ENCODE data around the gene BDH1.

The BDH1 gene

DNA sequence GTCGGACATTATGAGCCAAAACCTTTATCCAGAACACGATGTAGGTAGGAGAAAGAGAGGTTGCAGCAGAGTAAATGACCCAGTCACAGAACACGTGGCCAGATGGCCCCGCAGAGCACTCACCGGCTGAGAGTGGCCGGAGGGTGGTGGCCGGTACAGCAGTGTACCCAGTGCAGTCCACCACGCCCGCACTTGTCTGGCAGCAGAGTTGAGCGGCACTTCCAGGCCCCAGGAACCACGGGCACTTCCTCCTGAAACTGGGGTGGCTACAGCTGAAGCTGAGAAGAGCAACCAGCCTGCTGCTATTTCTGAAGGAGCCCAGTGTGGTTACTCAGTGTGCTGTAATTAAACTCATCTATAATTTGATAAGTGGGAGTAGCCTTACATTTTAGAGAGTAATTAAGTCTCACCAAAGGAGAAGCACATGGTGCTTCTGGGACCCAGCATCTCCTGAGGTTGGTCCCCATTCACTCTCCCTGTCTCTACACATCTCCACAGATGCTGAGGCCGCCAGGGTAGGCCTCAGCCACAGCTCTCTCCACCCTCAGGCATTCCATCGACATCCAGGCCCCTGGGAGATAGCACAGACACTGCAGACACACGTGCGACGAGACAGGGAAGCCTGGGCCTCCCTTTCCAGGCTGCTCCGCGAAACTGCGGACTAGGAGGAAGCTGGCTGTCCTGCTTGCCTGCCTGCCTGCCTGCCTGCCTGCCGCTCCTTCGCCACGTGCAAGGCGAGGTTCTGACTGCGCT is 49.8 kb downstream of the BDH1 start:
- DNase-seq (ENCODE audit: low spot score): no peak

DNA sequence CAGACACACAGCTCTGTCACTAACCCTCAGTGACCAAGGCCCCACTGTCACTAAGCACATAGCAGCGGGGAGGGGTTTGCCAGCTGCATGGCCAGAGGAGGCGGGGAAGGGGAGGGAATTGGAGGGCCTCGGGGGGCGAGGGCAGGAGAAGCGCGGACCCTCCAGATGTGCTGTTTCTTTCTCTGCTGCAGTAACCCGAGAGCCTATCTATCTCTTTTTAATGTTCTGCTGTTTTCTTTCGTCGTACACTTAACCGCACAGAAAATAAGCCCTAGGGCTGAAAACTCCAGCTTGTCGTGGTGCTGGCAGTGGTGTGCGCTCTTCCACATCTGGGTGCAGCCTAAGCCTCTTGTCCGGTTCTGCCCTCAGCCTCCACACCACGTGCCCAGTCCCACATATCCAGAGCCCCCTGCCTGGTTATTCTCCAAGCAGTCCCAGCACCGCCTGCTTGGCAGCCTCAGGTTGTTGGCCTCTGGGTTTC is 51.1 kb downstream of the BDH1 start:
- DNase-seq (ENCODE audit: low spot score): no peak

DNA sequence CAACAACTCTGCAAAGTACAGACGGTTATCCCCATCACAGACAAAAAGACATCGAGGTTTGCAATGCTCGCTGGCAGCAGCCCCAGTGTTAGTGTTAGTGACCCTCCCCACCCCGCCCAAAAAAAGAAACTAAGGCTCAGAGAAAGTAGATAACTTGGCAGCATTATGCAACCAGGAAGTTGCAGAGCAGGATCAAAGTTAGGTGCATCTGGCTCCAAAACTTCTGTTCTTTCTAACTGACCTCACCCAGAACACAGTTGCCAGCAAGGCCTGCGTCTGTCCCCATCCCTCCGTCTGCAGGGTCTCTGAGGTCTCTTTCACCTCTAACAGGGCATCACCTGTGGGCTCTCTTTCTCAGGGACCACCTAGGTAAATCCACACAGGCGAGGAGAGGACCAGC is 51.5 kb downstream of the BDH1 start:
- no peak for DNase-seq (ENCODE audit: low spot score)

DNA sequence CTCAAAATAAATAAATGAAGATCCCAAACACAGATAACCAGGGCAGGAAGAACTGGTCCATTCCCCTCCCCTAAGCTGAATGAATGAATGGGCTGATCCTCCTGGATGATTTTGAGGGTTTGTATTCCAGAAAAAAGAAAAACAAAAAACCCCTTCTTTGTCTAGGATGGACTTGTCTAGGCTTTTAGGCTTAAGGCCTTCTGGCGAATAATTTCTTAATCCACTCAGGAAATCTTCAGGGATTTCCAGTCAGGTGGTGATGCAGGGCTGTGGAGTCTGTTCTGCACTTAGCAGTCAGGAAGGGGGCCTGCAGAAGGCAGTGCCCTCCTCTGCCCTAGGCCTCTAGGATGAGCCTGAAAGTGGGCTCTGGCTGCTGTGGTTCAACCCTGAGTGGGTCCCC is 52.1 kb downstream of the BDH1 start:
- no peak for DNase-seq (ENCODE audit: low spot score)

DNA sequence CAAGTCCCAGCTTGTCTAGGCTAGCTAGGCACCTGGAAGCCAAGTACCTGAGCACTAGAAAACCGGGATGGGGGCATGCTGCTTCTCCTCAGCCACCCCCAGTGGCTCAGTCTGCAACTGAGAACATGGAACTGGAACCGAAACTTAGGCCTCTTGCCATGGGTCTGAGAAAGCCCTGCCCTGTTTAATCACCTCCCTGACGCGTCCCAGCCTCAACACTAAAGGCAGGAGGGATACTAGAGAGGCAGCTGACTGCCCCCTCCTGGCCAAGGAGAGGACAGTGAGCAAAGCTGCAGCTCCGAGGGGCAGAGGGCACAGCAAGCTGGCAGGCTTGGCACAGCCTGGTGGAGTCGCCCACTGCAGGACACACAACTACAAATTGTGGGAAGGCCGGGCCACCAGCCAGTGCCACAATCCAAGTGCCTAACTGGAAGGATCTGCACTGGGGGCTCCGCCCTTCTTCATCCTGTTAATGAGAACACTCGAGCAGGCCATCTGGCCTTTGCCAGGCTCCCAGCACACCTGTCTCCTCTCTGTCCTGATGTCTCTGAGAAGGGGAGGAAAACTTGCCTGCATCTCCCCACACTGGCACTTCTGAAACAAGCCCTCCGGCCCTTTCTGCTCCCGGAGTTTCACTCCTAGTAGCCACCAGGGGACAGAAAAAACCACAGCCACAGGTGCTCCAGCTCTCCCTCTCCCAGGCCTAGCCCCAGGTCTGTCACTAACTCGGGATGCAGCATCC is 53.7 kb downstream of the BDH1 start:
- peak; percentile 80 for DNase-seq (ENCODE audit: low spot score)

DNA sequence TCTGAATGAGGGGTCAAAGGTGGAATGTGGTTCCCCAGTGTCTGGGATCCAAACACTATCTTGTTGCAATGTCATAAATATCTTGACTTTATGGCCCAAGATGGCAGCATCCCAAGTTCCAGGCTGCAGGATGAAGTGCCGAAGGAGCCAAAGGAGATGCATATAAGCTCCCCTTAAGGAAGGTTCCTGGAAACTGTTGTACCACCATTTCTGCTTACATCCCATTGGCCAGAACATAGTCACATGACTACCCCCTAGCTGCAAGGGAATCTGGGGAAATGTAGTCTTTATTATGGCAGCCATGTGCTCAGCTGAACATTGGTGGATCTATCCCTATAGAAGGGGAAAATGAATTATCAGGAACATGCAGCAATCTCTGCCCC is 54.3 kb downstream of the BDH1 start:
- no peak for DNase-seq (ENCODE audit: low spot score)

DNA sequence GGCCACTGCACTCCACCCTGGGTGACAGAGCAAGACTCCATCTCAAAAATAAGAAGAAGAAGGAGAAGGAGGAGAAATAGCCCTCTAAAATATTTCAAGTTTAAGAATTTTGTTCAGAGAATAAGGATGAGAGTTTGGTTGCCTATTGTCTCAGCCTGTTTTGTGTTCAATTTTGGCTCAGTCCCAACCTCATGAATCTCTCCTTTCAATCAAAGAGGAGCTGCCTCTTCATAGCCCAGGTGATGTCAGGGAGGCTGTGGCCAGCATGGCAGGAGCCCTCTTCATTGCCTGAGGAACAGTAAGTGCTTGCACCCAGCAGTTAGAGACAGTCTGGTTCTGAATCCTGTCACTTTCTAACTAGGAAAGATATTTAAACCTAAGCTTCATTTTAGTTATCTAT is 55.0 kb downstream of the BDH1 start:
- no peak for DNase-seq (ENCODE audit: low spot score)

DNA sequence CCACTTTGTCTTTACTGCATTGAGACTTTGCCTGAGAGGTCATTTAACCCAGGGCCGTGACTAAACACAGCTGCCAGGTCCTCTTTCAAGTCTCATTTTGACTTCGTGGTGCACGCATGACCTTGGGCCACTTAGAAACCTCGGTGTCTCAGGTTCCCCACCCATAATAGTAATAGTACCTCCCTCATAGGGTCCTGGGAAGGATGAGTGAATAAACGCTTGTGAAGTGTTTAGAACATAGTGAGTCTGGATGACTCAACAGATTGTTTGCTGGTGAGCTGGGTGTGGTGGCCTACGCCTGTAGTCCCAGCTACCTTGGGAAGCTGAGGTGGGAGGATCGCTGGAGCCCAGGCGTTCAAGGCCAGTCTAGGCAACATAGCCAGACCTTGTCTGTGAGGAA is 56.3 kb downstream of the BDH1 start:
- no peak for DNase-seq (ENCODE audit: low spot score)

DNA sequence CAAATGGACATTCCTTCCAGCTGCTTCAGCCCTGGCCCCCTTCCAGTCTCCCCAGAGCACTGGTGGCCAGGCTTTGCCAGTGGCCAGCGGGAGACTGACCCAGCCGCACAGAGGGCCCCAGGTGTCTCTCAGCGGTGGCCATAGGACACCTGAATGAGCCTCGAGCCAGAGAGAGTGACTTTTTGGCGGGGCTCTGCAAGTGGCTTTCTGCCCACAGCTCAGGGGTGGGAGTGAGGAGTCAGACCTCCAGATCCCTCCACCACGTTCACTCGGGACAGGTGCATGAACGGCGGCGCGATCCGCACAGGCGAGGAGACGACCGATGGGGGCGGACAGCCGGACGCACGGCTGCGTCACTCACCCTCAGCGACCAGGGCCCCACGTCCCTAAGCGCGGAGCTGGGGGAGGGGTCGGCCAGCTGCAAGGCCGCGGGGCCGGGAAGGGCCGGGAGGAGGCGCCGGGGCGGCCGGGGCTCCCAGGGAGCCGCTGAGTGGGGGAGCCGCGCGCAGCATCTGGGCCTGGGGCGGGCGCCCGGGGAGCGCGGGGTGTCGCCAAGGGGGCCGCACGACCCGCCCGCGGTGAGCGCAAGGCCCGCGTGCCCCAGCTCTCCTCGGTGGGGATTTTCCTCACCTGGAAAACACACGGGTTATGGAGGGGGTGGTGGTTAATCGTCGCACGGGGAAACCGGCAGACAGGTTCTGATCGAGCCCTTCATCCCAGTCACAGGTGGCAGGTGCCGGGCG is 57.1 kb downstream of the BDH1 start:
- DNase-seq (ENCODE audit: low spot score): no peak

DNA sequence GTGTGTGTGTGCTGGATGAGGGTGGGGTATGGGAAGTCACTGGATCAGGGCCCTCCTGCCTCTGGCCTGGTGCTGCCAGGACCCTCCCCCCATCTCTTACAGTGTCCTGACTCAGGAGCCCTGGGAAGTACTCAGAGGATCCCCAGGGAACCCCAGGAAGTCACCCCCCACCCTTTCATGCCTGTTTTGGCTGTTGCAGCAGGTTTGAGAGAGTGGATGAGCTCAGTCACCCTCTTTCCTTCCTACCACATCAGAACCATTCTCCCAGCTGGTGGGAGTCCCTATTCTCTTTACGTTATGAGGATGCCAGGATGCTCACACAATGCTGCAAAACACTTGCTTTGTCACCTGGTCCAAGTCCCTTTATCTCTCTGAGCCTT is 59.0 kb downstream of the BDH1 start:
- no peak for DNase-seq (ENCODE audit: low spot score)

DNA sequence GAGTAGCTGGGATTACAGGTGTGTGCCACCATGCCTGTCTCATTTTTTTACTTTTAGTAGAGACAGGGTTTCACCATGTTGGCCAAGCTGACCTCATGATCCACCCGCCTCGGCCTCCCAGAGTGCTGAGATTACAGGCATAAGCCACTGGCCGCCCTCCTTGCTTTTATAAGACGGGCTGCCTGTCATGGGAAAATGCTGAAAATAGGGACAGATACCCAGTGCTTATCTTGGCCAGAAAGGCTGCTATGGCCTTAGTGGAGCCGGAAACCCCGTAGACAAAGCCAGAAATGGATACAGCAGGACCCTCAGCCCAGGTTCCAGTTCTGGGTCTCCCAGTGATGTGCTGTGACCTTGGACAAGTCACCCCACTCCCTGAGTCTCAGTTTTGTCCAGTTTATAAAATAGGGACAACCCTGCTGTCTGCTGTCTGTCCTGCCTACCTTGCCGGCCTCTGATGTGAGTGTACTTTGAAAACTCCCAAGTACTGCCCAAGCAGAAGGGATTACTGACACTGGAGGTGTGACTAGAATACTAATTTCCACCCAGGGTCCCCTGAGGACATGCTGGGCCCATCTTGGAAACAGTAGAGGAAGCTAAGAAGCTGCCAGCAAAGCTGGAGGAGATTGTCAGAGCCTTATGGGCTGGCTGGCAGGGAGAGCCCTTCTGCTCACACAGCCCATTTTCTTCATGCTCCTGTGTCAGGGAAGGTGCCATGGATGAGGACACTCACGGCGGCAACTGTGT is 59.6 kb downstream of the BDH1 start:
- DNase-seq (ENCODE audit: low spot score): no peak

DNA sequence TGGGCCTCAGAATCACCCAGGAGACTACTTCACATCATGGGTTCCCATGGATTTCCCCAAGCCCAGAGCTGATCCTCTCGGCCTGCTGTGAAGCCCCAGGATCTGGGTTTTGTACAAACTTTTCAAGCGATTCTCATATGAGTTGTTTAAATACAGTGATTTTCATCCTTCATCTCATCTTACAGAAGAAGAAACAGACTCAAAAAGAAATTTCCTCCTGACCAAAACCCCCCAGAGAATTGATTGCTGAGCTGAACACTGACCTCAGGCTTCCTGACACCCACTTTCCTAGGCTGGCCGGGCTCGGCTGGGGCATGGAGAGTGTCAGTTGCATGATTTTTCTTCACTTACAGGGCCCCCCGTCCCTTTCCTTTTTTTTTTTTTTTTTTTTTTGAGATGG is 60.3 kb downstream of the BDH1 start:
- no peak for DNase-seq (ENCODE audit: low spot score)

DNA sequence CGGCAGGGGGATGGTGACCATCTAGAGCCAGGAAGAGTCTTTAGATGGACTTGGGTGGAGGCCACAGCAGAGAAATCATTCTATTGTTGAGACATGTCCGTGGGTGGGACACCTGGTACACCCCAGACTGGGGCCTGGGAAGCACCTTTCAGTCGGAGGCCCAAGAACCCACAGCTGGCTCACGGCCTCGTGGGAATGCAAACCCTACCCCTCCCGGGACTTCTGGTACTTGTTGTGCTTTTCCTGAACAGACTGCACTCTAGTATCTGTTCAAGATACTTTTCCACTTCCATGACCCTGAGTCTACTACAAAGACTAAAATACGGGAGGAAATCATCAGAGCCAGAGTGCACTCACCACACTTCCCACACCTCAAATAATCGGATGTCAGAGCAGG is 60.7 kb downstream of the BDH1 start:
- DNase-seq (ENCODE audit: low spot score): no peak

DNA sequence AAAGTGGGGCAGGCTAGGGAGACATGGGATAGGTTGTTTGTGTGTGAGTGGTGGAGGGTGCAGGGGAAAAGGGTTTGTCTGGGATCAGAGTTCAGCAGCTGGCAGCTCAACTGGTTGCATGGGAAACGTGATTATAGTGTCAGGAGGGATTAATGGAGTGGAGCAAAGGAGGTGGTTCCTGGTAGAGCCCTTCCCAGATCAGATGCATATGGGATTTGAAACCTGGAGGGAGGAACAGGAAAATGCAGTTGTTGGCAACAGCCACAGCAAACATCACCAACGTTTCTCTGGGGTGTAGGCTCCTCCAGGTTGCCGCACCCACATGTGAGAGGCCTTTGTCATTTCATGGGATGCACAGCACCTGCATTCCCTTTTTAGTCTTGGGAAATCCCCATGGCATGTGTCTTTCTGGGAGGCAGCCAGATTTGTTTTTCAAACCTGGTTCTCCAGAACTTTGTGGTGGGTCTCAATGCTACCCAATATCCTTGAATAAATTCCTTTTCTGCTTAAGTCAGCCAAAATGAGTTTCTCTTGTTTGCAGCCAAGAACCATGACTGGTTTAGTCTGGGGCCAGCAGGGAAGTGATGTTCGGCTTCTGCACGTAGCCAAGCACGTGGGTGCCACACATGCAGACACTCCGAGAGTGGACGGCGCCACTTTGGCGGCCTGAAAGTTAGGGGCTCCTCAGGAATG is 61.3 kb downstream of the BDH1 start:
- DNase-seq (ENCODE audit: low spot score): no peak

DNA sequence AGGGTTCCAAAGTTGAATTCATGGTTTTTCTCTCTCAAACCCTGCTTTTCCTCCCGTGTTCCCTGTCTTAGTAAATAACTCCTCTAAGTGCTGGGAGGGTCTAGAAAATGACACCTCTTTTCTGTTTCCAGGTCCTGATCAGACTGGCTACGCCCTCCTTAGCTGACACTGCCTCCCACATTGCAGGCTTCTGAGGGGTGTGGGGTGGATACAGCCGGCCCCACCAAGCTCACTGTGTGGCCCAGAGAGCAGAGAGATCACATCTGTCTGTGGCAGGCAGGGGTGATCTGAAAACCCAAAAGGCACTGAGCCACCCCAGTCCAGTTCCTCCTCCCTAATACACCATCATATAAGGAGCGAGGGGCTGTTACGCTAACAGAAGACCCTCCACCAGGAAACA is 62.7 kb downstream of the BDH1 start:
- DNase-seq (ENCODE audit: low spot score): no peak

DNA sequence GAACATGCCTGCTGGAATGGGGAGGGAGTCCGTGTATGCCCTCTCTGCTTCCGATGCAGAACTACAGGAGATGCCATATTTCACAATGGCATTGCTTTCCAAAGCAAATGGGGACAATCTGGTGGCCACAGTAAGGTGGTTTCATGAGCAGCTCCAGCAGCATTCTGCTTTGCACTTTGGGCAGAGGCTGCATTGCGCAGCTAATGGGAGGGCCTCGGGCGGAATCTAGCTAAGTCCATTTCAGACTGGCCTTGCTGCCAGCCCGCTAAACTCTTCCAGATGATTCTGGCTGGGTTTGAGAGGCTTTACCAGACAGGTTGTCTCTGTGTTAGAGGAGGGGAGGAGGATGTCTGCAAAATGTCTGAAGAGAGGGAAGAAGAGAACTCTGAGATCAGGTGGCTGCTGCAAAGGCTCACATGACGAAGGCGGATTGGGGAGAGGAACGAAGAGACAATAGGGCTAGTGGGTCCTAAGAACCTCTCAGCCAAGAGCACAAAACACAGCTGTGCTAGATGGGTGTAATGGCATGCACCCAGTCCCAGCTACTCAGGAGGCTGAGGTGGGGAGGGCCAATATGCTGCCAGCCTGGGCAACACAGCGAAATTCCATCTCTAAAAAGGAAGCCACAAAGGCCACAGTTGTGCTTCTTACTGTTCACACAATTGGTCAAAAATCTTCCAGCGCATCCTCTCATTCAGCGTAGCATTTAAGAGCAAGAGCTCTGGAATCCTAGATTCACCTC is 63.7 kb downstream of the BDH1 start:
- no peak for DNase-seq (ENCODE audit: low spot score)

DNA sequence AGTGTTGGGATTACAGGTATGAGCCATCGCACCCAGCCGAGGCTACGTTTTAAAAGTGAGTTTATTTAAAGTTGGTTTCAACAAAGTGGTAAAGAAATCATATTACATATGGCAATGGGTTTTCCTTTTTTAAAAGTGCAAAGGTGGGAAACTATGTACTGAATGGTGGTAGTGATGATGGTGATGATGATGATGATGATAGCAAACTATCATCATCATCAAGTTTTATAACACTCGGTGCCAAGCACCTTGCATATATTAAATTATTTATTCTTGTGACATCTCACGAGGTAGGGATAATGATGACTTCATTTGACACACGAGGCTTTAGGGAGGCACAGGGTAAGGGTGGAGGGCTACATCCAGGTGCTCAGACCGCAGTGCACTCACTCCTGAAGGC is 64.3 kb downstream of the BDH1 start:
- no peak for DNase-seq (ENCODE audit: low spot score)

DNA sequence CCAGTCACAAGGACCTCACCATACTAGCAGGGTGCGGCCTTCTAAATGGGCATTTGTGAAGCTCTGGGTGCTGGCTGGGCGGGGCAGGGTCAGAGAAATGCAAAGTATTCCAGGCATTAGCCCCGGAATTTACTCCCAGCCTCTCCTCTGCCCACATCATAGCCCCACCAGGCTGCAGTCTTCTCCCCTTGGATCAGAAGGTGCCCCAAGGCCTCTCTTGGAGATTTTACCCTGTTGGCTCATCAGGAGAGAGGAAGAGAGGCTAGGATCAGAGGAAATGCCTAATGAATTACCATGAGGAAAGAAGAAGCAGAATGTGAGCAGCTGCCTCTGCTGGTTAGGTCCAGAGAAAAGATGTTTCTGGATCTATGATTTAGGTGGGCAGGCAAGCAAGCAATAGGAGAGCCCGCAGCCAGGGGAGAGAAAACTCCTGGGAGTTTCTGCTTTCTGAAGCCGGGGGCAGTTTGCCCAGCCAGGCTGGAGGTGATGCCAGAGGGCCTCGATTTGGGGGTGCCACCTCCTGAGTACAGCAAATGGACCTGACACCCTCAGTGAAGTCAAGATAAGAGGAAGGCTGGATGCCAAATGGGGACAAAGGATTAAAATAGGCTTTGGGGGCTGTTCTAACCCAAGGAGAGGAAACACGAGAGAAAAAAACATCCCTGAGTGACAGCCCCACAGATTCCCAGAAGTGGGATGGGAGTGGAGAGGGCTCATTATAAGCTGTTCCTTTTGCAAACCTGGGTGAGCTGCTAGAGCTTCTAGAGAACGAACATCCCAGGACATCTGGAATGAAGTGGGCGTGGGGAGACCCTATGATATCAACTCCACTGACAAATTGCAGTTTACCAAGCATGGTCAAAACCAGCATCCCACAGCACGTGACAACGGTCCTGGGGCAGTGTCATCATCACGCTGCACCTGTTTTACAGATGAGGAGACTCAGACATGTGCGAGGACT is 65.4 kb downstream of the BDH1 start:
- no peak for DNase-seq (ENCODE audit: low spot score)

DNA sequence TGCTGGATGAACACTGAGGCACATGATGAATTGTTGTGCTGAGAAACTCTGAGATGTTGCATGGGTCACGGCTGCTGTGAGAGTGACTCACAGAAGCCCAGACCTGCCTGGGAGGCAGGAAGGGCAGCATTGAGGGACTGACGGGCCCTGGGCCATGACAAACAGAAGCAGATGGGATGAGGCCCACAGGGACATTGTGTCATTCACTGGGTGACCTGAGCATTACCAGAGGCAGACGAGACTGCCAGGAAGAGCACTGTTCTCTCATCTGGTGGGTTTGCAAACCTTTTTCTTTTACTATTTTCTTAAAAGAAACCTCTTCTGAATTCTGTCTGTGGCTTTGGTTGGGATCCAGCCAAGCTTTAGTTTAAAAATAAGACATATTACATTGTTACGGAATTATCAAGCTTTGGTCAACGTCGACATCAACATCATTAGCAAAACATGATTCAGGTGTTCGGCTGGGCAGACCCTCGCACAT is 67.8 kb downstream of the BDH1 start:
- no peak for DNase-seq (ENCODE audit: low spot score)

DNA sequence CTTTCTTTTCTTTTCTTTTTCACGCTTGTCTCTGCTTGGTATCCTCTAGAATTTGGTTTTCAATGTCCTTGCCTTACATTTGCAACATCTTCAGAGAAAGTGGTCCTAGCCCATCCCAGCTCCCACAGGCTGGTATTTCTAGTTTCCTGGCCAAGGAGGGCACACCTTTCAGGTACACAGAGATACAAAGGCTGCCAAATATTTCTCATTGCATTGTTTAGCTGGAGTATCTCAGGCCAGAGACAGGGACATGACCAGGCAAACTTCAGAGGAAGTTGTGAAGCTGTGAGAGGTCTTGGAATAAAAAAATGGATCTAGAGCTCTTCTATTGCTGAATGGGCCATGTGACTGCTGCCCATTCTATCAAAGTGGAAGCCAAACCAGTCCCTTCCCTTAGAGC is 68.9 kb downstream of the BDH1 start:
- DNase-seq (ENCODE audit: low spot score): no peak
